Measurements from ENCODE around the gene PURA. TPM values are rescaled to one million over a fixed set of nuclear protein-coding genes. Genes with fewer than 3 reads are reported as not detected.
"Not testable (repeated sequence)": the region's sequence is repeated elsewhere in the genome, so short reads cannot be mapped to it uniquely, and the experiment has no call there.

The PURA gene
- total RNA-seq, 2 donors from 2014 or later = 39.1 to 43.5 TPM

- intact Hi-C loops (cut with DNase I) = no loop called here
- DNase-seq (ENCODE audit: low spot score) = no peak
These were observed 37.5 kb downstream of the PURA start for GRCh38 chr5:140151144-140152021.

DNA sequence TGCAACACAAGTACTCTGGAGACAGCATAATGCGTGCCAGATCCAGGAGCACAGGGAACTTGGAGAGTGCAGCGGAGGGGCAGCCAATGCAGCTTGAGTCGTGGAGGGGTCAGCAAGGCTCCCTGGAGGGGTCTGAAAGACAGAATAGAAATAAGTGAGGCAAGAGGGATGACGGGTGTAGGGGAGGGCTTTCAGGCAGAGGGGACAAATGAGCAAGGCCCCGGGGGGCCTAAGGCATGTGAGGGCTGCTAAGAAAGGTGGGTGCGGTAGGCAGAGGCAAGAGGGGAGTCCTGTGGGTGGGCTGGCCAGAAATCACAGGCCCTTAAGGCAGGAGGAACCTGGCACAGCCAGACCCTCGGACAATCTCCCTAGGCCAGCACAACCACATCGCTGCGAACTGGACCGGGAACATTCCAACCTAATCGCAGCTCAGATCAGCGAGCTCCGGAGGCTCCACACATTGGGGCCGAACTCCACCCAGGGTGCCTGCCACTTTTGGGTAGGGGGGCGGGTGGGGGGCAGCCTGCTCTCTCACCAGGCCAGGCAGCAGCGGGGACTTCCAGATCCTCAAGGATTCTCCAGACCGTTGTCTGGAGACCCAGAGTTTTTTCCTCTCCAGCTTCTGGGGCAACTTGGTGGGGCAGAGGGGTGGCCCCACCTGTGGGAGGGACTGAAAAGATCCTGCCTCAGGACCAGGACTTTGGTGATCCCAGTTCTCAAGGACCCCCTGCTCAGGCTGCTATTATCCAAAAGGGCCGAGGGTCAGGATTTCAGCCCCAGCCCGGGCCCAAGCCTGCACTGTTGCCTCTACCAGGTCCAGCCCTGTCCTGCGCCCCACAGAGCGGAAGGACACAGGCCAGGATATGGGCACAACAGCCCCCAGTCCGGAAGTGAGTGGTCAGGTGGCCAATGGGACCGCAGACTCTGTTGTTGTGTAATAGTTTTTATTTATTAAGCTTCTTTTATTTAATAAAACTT is 38.4 kb downstream of the PURA start:
- intact Hi-C loops (cut with DNase I) = no loop called here
- no peak for DNase-seq (ENCODE audit: low spot score)

- no peak for DNase-seq (ENCODE audit: low spot score)
- intact Hi-C loops (cut with DNase I) = no loop called here
These were observed 39.3 kb downstream of the PURA start for GRCh38 chr5:140153255-140153654.

DNA sequence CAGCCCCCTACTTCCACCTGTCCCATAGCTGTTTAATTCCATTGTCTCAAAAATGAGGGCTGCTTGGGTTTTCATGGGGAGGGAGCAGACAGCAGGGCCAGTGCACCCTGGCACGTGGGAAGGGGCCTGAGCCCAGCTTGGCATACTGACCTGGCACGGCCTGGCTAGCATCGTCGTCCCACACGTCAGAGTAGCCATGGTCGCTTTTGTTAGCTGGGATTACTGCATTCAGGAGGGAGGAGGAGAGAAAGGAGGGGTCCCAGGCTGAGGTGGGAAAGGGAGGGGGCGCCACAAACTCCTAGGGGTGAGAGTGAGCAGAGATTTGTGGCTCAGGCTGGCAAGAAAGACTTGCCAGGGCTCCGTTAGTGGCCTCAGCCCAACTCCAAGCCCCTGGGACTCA is 40.0 kb downstream of the PURA start:
- DNase-seq (ENCODE audit: low spot score) = no peak
- intact Hi-C loops (cut with DNase I) = no loop called here

GRCh38 chr5:140154710-140155381 is 40.9 kb downstream of the PURA start:
- intact Hi-C loops (cut with DNase I) = loop anchor here (5.0 kb wide), 1 partner anchor 83 kb away; no protein-coding TSS in a partner anchor
- DNase-seq (ENCODE audit: low spot score) = not testable (repeated sequence)

DNA sequence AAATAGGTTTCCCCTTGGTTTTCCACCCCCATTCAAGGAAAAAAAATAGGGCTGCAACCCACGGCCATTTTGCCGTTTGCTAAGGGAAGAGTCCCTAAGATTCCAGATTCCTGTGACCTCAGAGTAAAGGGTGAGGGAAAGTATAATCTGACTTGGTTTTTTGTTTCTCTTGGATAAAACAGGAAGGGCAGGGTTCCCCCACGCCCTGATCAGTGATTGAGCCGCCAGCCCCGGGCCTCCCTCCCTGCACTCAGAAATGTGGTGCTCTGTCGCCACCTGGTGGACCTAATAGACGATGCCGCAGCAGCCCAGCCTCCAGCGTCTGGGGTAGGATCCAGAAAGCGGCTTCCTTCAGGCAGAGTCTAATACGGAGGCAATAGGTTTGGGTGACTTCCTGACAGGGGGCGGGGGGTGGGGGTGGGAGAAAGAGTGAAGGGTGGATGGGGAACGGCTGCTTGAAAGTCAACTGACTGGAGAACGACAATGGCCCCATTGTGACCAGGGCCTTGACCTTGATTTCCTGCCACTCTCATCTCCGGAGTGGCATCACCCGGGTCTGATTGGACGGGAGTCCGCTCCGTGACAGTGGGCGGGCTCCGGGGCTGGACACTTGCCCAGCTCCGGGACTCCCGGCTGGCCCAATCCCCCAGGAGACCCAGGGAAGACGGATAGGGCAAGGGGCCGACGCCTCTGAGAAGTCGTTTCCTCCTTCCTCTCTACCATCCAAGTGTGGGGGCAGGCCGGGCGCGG is 43.3 kb downstream of the PURA start:
- intact Hi-C loops (cut with DNase I) = loop anchor here (5.0 kb wide), 1 partner anchor 85 kb away; no protein-coding TSS in a partner anchor
- DNase-seq (ENCODE audit: low spot score) = peak; percentile 97

DNA sequence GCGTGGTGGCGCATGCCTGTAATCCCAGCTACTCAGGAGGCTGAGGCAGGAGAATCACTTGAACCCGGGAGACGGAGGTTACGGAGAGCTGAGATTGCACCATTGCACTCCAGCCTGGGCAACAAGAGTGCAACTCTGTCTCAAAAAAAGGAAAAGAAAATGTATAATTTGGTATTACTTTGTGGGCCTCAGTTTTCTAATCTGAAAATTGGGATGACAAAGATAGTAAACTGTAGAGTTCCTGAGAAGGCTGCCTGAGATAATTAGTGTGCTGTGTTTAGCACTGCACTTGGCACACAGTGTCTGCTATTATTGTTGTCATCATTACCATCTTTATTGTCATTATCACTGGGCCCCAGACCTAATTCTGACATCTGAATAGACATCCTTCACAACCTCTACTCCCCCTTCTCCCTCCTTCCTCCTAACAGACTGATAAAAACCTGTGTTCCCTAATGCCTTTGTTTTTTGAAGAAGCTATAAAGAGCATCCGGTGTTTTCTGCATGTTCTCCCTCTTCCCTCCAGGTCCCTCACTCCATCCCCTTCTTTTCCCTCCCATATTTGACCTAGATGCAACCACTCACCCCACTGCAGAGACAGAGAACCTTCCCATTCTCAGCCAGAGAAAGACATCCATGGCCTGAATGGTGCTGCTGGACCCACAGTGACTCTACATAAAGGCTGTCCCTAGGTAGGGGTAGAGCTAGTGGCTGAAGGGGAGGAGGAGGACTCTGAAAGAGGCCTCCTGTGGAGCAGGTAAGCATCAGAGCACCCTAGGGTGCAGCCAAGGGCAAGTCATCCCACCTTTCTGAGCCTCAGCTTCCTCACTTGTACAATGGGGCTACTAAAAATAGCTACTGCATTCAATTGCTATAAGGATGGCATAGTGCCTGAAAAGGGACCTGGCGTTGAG is 45.4 kb downstream of the PURA start:
- intact Hi-C loops (cut with DNase I) = loop anchor here (5.0 kb wide), 1 partner anchor 87 kb away; no protein-coding TSS in a partner anchor
- no peak for DNase-seq (ENCODE audit: low spot score)

GRCh38 chr5:140162275-140162674 is 48.4 kb downstream of the PURA start:
- no peak for DNase-seq (ENCODE audit: low spot score)
- intact Hi-C loops (cut with DNase I) = no loop called here

GRCh38 chr5:140162781-140163180 is 48.9 kb downstream of the PURA start:
- DNase-seq (ENCODE audit: low spot score) = no peak
- intact Hi-C loops (cut with DNase I) = no loop called here

DNA sequence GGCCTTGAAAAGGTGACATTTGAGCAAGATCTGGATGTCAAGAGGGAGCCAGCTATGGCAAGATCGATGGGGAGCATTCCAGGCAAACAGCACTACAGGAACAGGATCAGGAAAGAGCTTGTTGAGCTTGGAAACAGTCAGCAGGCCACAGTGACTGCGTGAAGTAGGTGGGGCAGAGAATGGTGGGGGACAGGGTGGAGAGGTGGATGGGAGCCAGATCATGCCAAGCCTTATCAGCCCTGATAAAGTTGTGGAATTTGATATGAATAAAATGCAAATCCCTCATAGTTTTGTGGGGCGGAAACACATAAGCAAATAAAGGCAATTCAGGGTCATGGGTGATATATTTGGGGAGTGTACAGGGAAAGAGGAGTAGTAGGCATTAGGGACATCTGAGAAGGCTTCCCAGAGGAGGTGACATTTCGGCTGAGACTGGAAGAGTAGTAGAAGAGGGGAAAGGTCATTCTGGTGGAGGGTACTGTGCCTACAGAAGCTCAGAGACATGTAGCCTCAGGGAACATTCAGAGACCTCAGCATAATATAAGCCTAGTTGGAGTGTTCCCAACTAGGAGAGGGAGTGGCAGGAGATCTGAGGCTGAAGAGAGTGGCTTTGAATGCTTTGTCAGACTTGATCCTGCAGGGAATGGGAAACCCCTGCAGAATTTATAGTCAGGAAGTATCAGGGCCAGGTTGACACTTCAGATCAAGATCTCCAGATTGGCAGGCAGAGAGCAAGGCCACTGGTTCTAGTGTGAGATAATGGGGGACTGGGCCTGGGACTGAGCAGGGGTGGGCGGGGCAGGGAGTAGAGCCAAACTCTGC is 51.4 kb downstream of the PURA start:
- intact Hi-C loops (cut with DNase I) = no loop called here
- no peak for DNase-seq (ENCODE audit: low spot score)

GRCh38 chr5:140165923-140166270 is 52.0 kb downstream of the PURA start:
- intact Hi-C loops (cut with DNase I) = no loop called here

GRCh38 chr5:140166911-140167310 is 53.0 kb downstream of the PURA start:
- intact Hi-C loops (cut with DNase I) = no loop called here
- no peak for DNase-seq (ENCODE audit: low spot score)

More at GRCh38 chr5:140165923-140166270, 52.0 kb downstream of the PURA start:
- DNase-seq (ENCODE audit: low spot score) = no peak

DNA sequence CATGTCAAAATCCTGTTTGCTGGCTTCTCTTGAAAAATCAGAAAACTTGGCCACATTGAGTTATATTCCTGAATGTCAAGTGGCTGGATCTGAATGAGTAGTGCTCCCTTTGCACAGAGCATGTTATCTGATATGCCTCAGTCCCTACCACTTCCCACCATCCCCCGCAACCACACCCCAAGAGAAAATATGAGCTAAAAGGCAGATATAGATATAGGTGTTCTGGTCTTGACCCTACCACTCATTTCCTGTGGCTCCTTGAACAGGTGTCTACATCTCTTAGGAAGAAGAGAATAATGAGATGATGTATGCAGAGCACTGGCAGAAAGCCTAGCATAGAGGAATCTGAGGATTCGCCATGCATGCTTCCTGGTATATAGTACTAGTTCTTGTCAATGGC is 54.5 kb downstream of the PURA start:
- no peak for DNase-seq (ENCODE audit: low spot score)

GRCh38 chr5:140169410-140169809 is 55.5 kb downstream of the PURA start:
- intact Hi-C loops (cut with DNase I) = no loop called here
- no peak for DNase-seq (ENCODE audit: low spot score)

More for the DNA sequence above, 54.5 kb downstream of the PURA start:
- intact Hi-C loops (cut with DNase I) = loop anchor here in 1 of 2 donors (1.0 kb wide), 1 partner anchor 28 kb away; no protein-coding TSS in a partner anchor

- intact Hi-C loops (cut with DNase I) = loop anchor here in 1 of 2 donors (10.0 kb wide), 1 partner anchor 172 kb away; the partner anchor contains the start of gene HBEGF
- DNase-seq (ENCODE audit: low spot score) = no peak
These were observed 58.6 kb downstream of the PURA start for GRCh38 chr5:140172483-140172882.

DNA sequence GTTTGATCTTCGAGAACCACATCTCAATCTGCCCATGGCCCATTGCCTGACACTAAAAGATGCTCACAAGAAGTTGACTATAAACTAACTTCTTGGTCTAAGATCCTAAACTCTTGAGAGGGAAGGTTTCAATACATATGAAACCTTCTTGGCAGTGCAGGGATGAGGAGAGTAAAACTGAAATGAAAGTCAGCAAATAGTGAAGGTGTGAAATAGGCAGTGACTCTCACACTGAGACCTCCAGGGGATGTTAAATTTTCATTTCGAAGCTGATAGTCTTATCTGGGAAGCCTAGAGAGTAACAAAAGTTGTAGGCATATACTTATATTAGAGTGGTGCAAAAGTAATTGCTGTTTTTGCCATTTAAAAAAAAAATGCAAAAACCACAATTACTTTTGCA is 60.1 kb downstream of the PURA start:
- intact Hi-C loops (cut with DNase I) = loop anchor here in 1 of 2 donors (10.0 kb wide), 1 partner anchor 171 kb away; the partner anchor contains the start of gene HBEGF

More for the DNA sequence above, 60.1 kb downstream of the PURA start:
- DNase-seq (ENCODE audit: low spot score) = no peak

All from posterior vena cava (tissue), 2 donors.